Measurements from ENCODE around the gene ZNF335. TPM values are rescaled to one million over a fixed set of nuclear protein-coding genes. Genes with fewer than 3 reads are reported as not detected.

The ZNF335 gene
- total and polyA plus RNA-seq, 2 of the 13 experiments (the other 11 are each of a cell fraction or from before 2014, with no cell fraction given), result 9.7 to 13.7 TPM

DNA sequence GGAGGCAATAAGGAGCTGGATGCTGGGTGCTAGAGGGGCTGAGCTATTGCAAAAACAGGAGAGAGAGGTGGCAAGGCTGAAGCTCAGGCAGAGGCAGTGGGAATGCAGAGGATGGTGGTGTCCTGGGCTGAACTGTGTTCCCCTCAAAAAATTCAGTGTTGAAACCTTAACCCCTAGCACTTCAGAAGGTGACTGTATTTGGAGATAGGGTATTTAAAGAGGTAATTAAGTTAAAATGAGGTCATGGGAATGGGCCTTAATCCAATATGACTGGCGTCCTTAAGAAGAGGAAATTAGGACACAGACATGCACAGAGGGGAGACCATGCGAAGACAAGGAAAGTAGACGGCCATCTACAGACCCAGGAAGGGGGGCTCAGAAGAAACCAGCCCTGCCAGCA lies 25.2 kb upstream of the ZNF335 start:
- no peak overlapping the region for H3K4me2 ChIP-seq (ENCODE audit: low read depth, low read length)
- BruUV-seq (replicated peaks), result no TSS peak
- no peaks in the 10 kb centered on the region for H3K79me2 ChIP-seq (ENCODE audit: insufficient read depth, low read length)
- H2AFZ ChIP-seq (ENCODE audit: low read length), result no peak overlapping the region
- ATAC-seq, result no peak
- no peak overlapping the region for H3K27ac ChIP-seq (ENCODE audit: extremely low read length, insufficient read depth, low read length)
- no peaks in the 10 kb centered on the region for H3K9me3 ChIP-seq (ENCODE audit: low read length)
- no peak overlapping the region for H3K9ac ChIP-seq (ENCODE audit: insufficient read depth, low read depth, low read length)
- no peaks in the 10 kb centered on the region for H3K36me3 ChIP-seq (replicated peaks in 1 of 2; ENCODE audit: control insufficient read depth in 1 of 2, insufficient read depth in 2 of 2, low read length in 2 of 2)
- H3K4me1 ChIP-seq (ENCODE audit: insufficient read depth, low read length), result peaks cover 13% of the 10 kb centered on the region
- POLR2A ChIA-PET, result no interaction called here
- no peak for FAIRE-seq
- CTCF ChIA-PET (ENCODE audit: low intra/inter-chr PET ratio, low total read pairs), result no interaction called here
- no peak for DNase-seq (ENCODE audit: low spot score)
- intact Hi-C loops (cut with micrococcal nuclease; ENCODE audit: unreplicated experiment) (no loop called here), in situ Hi-C loops (cut with HindIII; ENCODE audit: extremely low pct_ligation_motif_present, low pct_unique_long_range_greater_than_20kb) (no loop called here)
- WGBS (ENCODE audit: low lambda C conversion rate), result 0% methylated on average over 3 of the region's 3 CpGs
- H3K27me3 ChIP-seq (ENCODE audit: control insufficient read depth in 1 of 2, insufficient read depth in 2 of 2, low read length in 2 of 2), result peaks cover 9 to 52% of the 10 kb centered on the region in 2 experiments
- no peaks in the 10 kb centered on the region for H4K20me1 ChIP-seq (ENCODE audit: insufficient read depth, low read length)
- no peak overlapping the region for H3K4me3 ChIP-seq (replicated peaks in 1 of 3; ENCODE audit: insufficient read depth in 1 of 3, low read depth in 2 of 3, low read length in 3 of 3)
- TF ChIP-seq SSRP1 (CRISPR knock-in tag; IDR thresholded peaks at IDR 0.05) (no peak), FOXC1 (CRISPR knock-in tag; IDR thresholded peaks at IDR 0.05; ENCODE audit: borderline replicate concordance) (no peak), ZNF225 (CRISPR knock-in tag; IDR thresholded peaks at IDR 0.05) (no peak), ELF4 (CRISPR knock-in tag; IDR thresholded peaks at IDR 0.05; ENCODE audit: borderline replicate concordance) (no peak), ZNF567 (CRISPR knock-in tag; IDR thresholded peaks at IDR 0.05; ENCODE audit: borderline replicate concordance) (no peak), ZFP82 (CRISPR knock-in tag; IDR thresholded peaks at IDR 0.05; ENCODE audit: borderline replicate concordance) (no peak), FOXO1 (CRISPR knock-in tag; IDR thresholded peaks at IDR 0.05) (no peak), SMAD3 (CRISPR knock-in tag; IDR thresholded peaks at IDR 0.05) (no peak), ZNF777 (CRISPR knock-in tag; IDR thresholded peaks at IDR 0.05) (no peak), CHD2 (IDR thresholded peaks at IDR 0.05; ENCODE audit: low read depth, low read length) (no peak), HNRNPUL1 (IDR thresholded peaks at IDR 0.05; ENCODE audit: low read depth, low read length) (no peak)
- TF ChIP-seq, protein P1, sequence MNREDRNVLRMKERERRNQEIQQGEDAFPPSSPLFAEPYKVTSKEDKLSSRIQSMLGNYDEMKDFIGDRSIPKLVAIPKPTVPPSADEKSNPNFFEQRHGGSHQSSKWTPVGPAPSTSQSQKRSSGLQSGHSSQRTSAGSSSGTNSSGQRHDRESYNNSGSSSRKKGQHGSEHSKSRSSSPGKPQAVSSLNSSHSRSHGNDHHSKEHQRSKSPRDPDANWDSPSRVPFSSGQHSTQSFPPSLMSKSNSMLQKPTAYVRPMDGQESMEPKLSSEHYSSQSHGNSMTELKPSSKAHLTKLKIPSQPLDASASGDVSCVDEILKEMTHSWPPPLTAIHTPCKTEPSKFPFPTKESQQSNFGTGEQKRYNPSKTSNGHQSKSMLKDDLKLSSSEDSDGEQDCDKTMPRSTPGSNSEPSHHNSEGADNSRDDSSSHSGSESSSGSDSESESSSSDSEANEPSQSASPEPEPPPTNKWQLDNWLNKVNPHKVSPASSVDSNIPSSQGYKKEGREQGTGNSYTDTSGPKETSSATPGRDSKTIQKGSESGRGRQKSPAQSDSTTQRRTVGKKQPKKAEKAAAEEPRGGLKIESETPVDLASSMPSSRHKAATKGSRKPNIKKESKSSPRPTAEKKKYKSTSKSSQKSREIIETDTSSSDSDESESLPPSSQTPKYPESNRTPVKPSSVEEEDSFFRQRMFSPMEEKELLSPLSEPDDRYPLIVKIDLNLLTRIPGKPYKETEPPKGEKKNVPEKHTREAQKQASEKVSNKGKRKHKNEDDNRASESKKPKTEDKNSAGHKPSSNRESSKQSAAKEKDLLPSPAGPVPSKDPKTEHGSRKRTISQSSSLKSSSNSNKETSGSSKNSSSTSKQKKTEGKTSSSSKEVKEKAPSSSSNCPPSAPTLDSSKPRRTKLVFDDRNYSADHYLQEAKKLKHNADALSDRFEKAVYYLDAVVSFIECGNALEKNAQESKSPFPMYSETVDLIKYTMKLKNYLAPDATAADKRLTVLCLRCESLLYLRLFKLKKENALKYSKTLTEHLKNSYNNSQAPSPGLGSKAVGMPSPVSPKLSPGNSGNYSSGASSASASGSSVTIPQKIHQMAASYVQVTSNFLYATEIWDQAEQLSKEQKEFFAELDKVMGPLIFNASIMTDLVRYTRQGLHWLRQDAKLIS (CRISPR knock-in tag; IDR thresholded peaks at IDR 0.05), result no peak
- TF ChIP-seq, protein P2, sequence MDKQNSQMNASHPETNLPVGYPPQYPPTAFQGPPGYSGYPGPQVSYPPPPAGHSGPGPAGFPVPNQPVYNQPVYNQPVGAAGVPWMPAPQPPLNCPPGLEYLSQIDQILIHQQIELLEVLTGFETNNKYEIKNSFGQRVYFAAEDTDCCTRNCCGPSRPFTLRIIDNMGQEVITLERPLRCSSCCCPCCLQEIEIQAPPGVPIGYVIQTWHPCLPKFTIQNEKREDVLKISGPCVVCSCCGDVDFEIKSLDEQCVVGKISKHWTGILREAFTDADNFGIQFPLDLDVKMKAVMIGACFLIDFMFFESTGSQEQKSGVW (CRISPR knock-in tag; IDR thresholded peaks at IDR 0.05; ENCODE audit: borderline replicate concordance), result no peak
- TF ChIP-seq, protein P3, sequence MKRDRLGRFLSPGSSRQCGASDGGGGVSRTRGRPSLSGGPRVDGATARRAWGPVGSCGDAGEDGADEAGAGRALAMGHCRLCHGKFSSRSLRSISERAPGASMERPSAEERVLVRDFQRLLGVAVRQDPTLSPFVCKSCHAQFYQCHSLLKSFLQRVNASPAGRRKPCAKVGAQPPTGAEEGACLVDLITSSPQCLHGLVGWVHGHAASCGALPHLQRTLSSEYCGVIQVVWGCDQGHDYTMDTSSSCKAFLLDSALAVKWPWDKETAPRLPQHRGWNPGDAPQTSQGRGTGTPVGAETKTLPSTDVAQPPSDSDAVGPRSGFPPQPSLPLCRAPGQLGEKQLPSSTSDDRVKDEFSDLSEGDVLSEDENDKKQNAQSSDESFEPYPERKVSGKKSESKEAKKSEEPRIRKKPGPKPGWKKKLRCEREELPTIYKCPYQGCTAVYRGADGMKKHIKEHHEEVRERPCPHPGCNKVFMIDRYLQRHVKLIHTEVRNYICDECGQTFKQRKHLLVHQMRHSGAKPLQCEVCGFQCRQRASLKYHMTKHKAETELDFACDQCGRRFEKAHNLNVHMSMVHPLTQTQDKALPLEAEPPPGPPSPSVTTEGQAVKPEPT (CRISPR knock-in tag; IDR thresholded peaks at IDR 0.05; ENCODE audit: low read depth), result no peak
- TF ChIP-seq, protein P4, sequence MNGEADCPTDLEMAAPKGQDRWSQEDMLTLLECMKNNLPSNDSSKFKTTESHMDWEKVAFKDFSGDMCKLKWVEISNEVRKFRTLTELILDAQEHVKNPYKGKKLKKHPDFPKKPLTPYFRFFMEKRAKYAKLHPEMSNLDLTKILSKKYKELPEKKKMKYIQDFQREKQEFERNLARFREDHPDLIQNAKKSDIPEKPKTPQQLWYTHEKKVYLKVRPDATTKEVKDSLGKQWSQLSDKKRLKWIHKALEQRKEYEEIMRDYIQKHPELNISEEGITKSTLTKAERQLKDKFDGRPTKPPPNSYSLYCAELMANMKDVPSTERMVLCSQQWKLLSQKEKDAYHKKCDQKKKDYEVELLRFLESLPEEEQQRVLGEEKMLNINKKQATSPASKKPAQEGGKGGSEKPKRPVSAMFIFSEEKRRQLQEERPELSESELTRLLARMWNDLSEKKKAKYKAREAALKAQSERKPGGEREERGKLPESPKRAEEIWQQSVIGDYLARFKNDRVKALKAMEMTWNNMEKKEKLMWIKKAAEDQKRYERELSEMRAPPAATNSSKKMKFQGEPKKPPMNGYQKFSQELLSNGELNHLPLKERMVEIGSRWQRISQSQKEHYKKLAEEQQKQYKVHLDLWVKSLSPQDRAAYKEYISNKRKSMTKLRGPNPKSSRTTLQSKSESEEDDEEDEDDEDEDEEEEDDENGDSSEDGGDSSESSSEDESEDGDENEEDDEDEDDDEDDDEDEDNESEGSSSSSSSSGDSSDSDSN (CRISPR knock-in tag; IDR thresholded peaks at IDR 0.05), result no peak
- TF ChIP-seq, protein P5, sequence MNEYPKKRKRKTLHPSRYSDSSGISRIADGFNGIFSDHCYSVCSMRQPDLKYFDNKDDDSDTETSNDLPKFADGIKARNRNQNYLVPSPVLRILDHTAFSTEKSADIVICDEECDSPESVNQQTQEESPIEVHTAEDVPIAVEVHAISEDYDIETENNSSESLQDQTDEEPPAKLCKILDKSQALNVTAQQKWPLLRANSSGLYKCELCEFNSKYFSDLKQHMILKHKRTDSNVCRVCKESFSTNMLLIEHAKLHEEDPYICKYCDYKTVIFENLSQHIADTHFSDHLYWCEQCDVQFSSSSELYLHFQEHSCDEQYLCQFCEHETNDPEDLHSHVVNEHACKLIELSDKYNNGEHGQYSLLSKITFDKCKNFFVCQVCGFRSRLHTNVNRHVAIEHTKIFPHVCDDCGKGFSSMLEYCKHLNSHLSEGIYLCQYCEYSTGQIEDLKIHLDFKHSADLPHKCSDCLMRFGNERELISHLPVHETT (CRISPR knock-in tag; conservative IDR thresholded peaks at IDR 0.05), result no peak

Measured in HepG2 (cell line).